ENCODE results near the gene FAM8A1.

FAM8A1 gene

DNA sequence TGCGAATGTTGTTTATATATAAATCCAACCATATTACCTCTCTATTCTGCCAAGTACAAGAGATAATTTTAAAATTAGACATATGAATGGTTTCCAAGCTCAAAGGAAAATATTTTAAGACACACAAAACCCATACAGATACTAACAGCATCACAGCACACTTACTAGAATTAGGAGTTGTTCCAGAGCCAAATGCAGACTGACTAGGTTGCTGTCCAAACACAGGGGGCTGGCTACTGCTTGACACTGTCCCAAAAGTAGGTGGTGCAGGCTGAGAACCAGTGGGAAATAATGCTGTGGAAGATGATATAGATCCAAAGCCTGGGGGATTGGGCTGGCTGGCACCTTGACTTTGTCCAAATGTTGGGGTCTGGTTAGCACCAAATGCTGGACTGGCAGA is 24.3 kb downstream of the FAM8A1 start:
- H3K27ac ChIP-seq, result no peak overlapping the region
- no peaks in the 10 kb centered on the region for H3K9me3 ChIP-seq
- H3K4me3 ChIP-seq, result no peak overlapping the region
- DNase-seq, result no peak
- H3K36me3 ChIP-seq, result peaks cover 37 to 53% (median 42%) of the 10 kb centered on the region in 3 donors
- H3K4me1 ChIP-seq, result no peaks in the 10 kb centered on the region
- intact Hi-C loops (cut with DNase I; ENCODE audit: low total_unique reads), result no loop called here
- no peaks in the 10 kb centered on the region for H3K27me3 ChIP-seq
- TF ChIP-seq, protein P1, sequence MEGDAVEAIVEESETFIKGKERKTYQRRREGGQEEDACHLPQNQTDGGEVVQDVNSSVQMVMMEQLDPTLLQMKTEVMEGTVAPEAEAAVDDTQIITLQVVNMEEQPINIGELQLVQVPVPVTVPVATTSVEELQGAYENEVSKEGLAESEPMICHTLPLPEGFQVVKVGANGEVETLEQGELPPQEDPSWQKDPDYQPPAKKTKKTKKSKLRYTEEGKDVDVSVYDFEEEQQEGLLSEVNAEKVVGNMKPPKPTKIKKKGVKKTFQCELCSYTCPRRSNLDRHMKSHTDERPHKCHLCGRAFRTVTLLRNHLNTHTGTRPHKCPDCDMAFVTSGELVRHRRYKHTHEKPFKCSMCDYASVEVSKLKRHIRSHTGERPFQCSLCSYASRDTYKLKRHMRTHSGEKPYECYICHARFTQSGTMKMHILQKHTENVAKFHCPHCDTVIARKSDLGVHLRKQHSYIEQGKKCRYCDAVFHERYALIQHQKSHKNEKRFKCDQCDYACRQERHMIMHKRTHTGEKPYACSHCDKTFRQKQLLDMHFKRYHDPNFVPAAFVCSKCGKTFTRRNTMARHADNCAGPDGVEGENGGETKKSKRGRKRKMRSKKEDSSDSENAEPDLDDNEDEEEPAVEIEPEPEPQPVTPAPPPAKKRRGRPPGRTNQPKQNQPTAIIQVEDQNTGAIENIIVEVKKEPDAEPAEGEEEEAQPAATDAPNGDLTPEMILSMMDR (IDR thresholded peaks at IDR 0.05), result no peak

DNA sequence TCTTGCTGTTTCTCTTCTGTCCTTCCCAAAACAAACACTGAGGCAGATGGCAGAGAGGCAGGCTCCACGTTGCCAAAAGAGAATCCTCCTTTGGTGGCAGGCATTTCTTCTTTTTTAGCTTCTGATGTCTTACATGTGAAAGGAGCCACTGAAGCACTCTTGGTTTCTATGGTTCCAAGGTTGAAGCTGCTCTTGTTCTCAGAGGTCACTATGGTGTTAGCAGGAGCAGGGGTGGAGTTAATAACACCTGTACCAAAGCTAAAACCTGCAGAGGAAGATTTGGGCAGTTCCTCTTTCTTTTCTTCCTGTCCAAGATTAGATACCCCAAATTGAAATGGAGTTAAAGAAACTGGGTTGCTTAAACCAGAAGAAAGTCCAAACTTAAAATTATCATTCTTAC is 28.8 kb downstream of the FAM8A1 start:
- peaks cover 0 to 28% (median 14%) of the 10 kb centered on the region in 4 donors for H3K4me1 ChIP-seq
- no peak for DNase-seq
- H3K27me3 ChIP-seq, result no peaks in the 10 kb centered on the region
- intact Hi-C loops (cut with DNase I; ENCODE audit: low total_unique reads), result no loop called here
- H3K4me3 ChIP-seq, result no peak overlapping the region
- H3K27ac ChIP-seq, result peak overlapping the region in 1 of 2 donors; percentile 3
- H3K9me3 ChIP-seq, result no peaks in the 10 kb centered on the region
- TF ChIP-seq, protein P1 (IDR thresholded peaks at IDR 0.05), result no peak
- peaks cover 38 to 57% (median 40%) of the 10 kb centered on the region in 3 donors for H3K36me3 ChIP-seq

DNA sequence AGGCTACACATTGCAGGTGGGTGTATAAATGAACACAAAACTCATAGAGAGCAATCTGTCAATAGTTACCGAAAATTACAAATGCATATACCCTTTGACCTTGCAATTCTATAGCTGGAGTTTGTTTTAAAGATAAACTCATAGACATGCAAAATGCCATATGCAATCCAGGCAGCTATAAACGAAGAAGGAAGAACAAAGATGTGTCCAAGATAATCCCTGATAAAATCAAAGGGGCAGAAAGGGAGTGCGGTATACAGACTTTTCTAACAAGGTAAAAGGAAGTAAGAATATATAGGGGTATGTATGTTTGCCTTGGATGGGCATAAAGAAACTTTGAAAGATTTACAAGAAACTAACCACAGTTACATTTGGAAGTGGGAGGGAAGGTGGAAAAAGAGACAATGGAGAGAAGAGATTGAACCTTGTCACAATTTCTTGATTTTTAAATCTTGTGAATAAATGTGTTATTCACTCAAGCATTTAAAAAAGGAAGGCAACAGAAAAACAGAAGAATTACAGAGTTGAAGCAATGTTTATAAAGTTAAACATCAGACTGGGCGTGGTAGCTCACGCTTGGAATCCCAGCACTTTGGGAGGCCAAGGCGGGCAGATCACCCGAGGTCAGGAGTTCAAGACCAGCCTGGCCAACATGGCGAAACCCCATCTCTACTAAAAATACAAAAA is 29.9 kb downstream of the FAM8A1 start:
- Histone ChIP-seq H3K4me1 (peaks cover 0 to 35% (median 14%) of the 10 kb centered on the region in 4 donors), H3K27ac (peak overlapping the region in 1 of 2 donors; percentile 28), H3K9me3 (no peaks in the 10 kb centered on the region), H3K27me3 (no peaks in the 10 kb centered on the region), H3K36me3 (peaks cover 32 to 46% (median 33%) of the 10 kb centered on the region in 3 donors), H3K4me3 (no peak overlapping the region)
- intact Hi-C loops (cut with DNase I; ENCODE audit: low total_unique reads), result no loop called here
- TF ChIP-seq, protein P1 (IDR thresholded peaks at IDR 0.05), result no peak
- DNase-seq, result no peak

- no peaks in the 10 kb centered on the region for H3K9me3 ChIP-seq
- peaks cover 0 to 38% (median 14%) of the 10 kb centered on the region in 4 donors for H3K4me1 ChIP-seq
- H3K4me3 ChIP-seq, result no peak overlapping the region
- H3K36me3 ChIP-seq, result peaks cover 25 to 40% (median 31%) of the 10 kb centered on the region in 3 donors
- no peaks in the 10 kb centered on the region for H3K27me3 ChIP-seq
- intact Hi-C loops (cut with DNase I; ENCODE audit: low total_unique reads), result no loop called here
- TF ChIP-seq, protein P1 (IDR thresholded peaks at IDR 0.05), result no peak
- no peak for DNase-seq
- H3K27ac ChIP-seq, result peak overlapping the region in 1 of 2 donors; percentile 28
Measured at GRCh38 chr6:17630511-17631073, 30.5 kb downstream of the FAM8A1 start.

GRCh38 chr6:17632934-17633333 is 32.8 kb downstream of the FAM8A1 start:
- no peak for DNase-seq
- no peaks in the 10 kb centered on the region for H3K27me3 ChIP-seq
- H3K9me3 ChIP-seq, result no peaks in the 10 kb centered on the region
- intact Hi-C loops (cut with DNase I; ENCODE audit: low total_unique reads), result no loop called here
- no peak overlapping the region for H3K4me3 ChIP-seq
- H3K27ac ChIP-seq, result peak overlapping the region in 1 of 2 donors; percentile 2
- TF ChIP-seq, protein P1 (IDR thresholded peaks at IDR 0.05), result no peak
- peaks cover 0 to 61% (median 21%) of the 10 kb centered on the region in 4 donors for H3K4me1 ChIP-seq
- peaks cover 18 to 39% (median 30%) of the 10 kb centered on the region in 3 donors for H3K36me3 ChIP-seq

Data from tibial artery (tissue), 4 donors.